ENCODE results near the gene IGHMBP2. TPM values are rescaled to one million over a fixed set of nuclear protein-coding genes. Genes with fewer than 3 reads are reported as not detected.

IGHMBP2 gene
- total RNA-seq, 2 experiments from 2014 or later = 17.5 to 37.9 TPM

DNA sequence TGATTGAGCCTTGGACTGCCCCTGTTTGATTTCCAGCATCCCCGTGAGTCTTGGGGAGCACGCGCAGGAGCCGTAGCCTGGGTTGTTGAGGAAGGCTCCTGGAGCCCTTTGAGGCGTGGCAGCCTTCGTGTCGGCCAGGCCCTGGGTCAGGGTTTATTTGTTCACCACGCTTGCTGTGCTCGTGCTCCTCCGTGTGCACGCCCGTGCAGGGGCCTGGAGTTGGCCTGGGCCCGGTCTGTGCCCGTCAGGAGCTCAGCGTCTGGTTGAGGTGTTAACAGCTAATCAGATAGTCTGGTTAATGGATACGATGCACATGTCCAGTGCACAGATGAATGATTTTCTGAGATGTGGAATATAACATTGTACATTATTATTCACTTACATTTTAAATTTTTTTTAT is 8.0 kb downstream of the IGHMBP2 start:
- TF ChIP-seq CTCF (conservative IDR thresholded peaks at IDR 0.05; ENCODE audit: low read length) (no peak), EZH2phosphoT487 (IDR thresholded peaks at IDR 0.05; ENCODE audit: borderline replicate concordance, low read depth, low read length) (no peak)
- H3K9me3 ChIP-seq (ENCODE audit: low read length) = no peaks in the 10 kb centered on the region
- H3K79me2 ChIP-seq (ENCODE audit: insufficient read depth, low read depth, low read length) = no peaks in the 10 kb centered on the region
- H2AFZ ChIP-seq (ENCODE audit: low read length) = no peak overlapping the region
- H3K4me3 ChIP-seq (ENCODE audit: low read depth, low read length, poor library complexity, severe bottlenecking) = no peak overlapping the region
- no peaks in the 10 kb centered on the region for H3K9me2 ChIP-seq (ENCODE audit: insufficient read depth, low read length)
- no peaks in the 10 kb centered on the region for H3K4me1 ChIP-seq (ENCODE audit: insufficient read depth, low read length, poor library complexity, severe bottlenecking)
- H3K36me3 ChIP-seq (ENCODE audit: insufficient read depth, low read length) = peaks cover 91% of the 10 kb centered on the region
- H3K27ac ChIP-seq (ENCODE audit: low read depth, low read length, poor library complexity, severe bottlenecking) = no peak overlapping the region
- intact Hi-C loops (cut with micrococcal nuclease; ENCODE audit: unreplicated experiment) = no loop called here
- ChIA-PET CTCF (ENCODE audit: unreplicated experiment) (no interaction called here), POLR2A (no interaction called here)
- no peaks in the 10 kb centered on the region for H4K20me1 ChIP-seq (ENCODE audit: insufficient read depth, low read length)
- no TSS peak for BruUV-seq (replicated peaks)
- DNase-seq (ENCODE audit: low spot score) = no peak
- H3K4me2 ChIP-seq (ENCODE audit: low read length) = no peak overlapping the region

- H3K4me3 ChIP-seq (ENCODE audit: low read depth, low read length, poor library complexity, severe bottlenecking) = no peak overlapping the region
- no peaks in the 10 kb centered on the region for H3K4me1 ChIP-seq (ENCODE audit: insufficient read depth, low read length, poor library complexity, severe bottlenecking)
- ChIA-PET POLR2A (no interaction called here), CTCF (ENCODE audit: unreplicated experiment) (no interaction called here)
- H3K9me3 ChIP-seq (ENCODE audit: low read length) = no peaks in the 10 kb centered on the region
- no peaks in the 10 kb centered on the region for H4K20me1 ChIP-seq (ENCODE audit: insufficient read depth, low read length)
- peaks cover 90% of the 10 kb centered on the region for H3K36me3 ChIP-seq (ENCODE audit: insufficient read depth, low read length)
- intact Hi-C loops (cut with micrococcal nuclease; ENCODE audit: unreplicated experiment) = no loop called here
- no peak overlapping the region for H2AFZ ChIP-seq (ENCODE audit: low read length)
- H3K4me2 ChIP-seq (ENCODE audit: low read length) = no peak overlapping the region
- no peaks in the 10 kb centered on the region for H3K9me2 ChIP-seq (ENCODE audit: insufficient read depth, low read length)
- DNase-seq (ENCODE audit: low spot score) = no peak
- TF ChIP-seq EZH2phosphoT487 (IDR thresholded peaks at IDR 0.05; ENCODE audit: borderline replicate concordance, low read depth, low read length) (no peak), CTCF (conservative IDR thresholded peaks at IDR 0.05; ENCODE audit: low read length) (no peak)
- no peaks in the 10 kb centered on the region for H3K79me2 ChIP-seq (ENCODE audit: insufficient read depth, low read depth, low read length)
- no peak overlapping the region for H3K27ac ChIP-seq (ENCODE audit: low read depth, low read length, poor library complexity, severe bottlenecking)
- BruUV-seq (replicated peaks) = no TSS peak
Observed at GRCh38 chr11:68912254-68912653, 8.6 kb downstream of the IGHMBP2 start.

DNA sequence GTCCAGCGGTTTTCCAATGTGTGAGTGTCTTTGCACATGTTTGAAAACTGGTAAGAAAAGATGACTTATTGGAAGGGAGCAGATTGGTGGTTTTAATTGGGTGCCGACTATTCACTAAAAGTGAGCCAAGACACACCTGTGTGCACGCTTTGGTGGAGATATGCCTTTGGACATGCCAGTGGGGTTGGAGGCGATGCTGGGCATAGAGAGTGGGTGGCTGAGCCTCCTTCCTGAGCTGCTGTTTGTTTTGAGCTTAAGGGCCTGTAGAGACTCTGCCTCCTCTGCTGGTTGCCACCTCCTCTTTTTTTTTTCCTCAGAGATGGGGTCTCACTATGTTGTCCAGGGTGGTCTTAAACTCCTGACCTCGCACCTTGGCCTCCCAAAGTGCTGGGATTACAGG is 9.5 kb downstream of the IGHMBP2 start:
- BruUV-seq (replicated peaks) = no TSS peak
- H3K4me3 ChIP-seq (ENCODE audit: low read depth, low read length, poor library complexity, severe bottlenecking) = no peak overlapping the region
- H3K4me2 ChIP-seq (ENCODE audit: low read length) = no peak overlapping the region
- ChIA-PET POLR2A (no interaction called here), CTCF (ENCODE audit: unreplicated experiment) (no interaction called here)
- H3K4me1 ChIP-seq (ENCODE audit: insufficient read depth, low read length, poor library complexity, severe bottlenecking) = no peaks in the 10 kb centered on the region
- intact Hi-C loops (cut with micrococcal nuclease; ENCODE audit: unreplicated experiment) = no loop called here
- no peak for DNase-seq (ENCODE audit: low spot score)
- H3K9me3 ChIP-seq (ENCODE audit: low read length) = no peaks in the 10 kb centered on the region
- peaks cover 89% of the 10 kb centered on the region for H3K36me3 ChIP-seq (ENCODE audit: insufficient read depth, low read length)
- H3K9me2 ChIP-seq (ENCODE audit: insufficient read depth, low read length) = no peaks in the 10 kb centered on the region
- TF ChIP-seq CTCF (conservative IDR thresholded peaks at IDR 0.05; ENCODE audit: low read length) (no peak), EZH2phosphoT487 (IDR thresholded peaks at IDR 0.05; ENCODE audit: borderline replicate concordance, low read depth, low read length) (no peak)
- H4K20me1 ChIP-seq (ENCODE audit: insufficient read depth, low read length) = no peaks in the 10 kb centered on the region
- H3K79me2 ChIP-seq (ENCODE audit: insufficient read depth, low read depth, low read length) = no peaks in the 10 kb centered on the region
- no peak overlapping the region for H2AFZ ChIP-seq (ENCODE audit: low read length)
- H3K27ac ChIP-seq (ENCODE audit: low read depth, low read length, poor library complexity, severe bottlenecking) = no peak overlapping the region
